GM21528 (cell line): ENCODE data around the gene AGMAT.

Experiments
- ATAC-seq: cut with Tn5 transposase; IDR thresholded peaks from one replicate; pipeline ENCODE4 v1.9.1; 2021; ENCODE audit warnings: mild to moderate bottlenecking, moderate library complexity; ENCODE audit not compliant: unreplicated experiment, low FRiP score

Gene AGMAT

DNA sequence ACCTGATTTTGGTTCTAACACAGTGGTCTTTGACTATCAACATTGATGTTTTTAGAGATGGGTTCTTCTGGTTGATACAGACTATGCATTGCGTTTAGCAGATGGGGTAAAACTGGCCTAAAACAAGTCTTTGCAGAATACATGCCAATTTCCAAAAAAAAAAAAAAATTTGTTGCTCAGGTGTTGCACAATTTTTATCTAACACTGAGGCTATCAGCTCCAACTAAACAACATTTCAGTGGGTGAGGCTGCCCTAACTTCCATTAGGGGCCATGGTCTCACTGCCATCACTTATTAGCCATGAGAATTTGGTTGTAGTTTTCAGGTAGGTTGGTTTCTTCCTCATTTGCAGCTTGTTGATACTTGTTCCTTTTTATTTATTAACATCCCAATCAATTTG, 14.0 kb downstream of the AGMAT start:
- no peak for ATAC-seq

- no peak for ATAC-seq
These were observed 16.3 kb downstream of the AGMAT start for GRCh38 chr1:15568387-15569073.

DNA sequence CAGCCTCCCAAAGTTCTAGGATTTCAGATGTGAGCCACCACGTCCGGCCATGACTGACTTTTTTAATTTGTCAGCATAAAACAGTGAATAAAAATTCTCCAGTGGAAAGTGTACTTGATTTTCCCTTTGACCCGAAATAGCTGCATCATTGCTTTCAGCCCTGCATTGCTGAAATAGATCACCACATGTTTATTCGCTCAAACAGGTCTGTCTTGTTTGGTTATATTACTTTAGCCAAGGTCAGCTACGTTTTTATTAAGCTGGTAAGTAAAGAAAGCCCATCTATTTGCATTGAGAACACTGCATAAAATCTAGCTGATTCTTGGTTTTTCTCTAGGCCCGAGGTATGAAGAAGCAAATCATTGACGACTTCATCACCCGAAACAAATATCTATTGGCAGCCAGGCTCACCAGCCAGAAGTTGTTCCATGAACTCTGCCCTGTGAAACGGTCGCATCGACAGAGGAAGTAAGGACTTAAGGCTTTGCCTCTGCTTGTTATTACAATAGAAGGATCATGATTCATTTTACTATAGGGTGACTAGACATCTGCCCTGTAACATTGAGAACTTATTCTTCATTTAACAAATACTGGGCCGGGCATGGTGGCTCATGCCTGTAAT, 25.6 kb downstream of the AGMAT start:
- no peak for ATAC-seq

GRCh38 chr1:15558516-15558915, 26.3 kb downstream of the AGMAT start:
- no peak for ATAC-seq

DNA sequence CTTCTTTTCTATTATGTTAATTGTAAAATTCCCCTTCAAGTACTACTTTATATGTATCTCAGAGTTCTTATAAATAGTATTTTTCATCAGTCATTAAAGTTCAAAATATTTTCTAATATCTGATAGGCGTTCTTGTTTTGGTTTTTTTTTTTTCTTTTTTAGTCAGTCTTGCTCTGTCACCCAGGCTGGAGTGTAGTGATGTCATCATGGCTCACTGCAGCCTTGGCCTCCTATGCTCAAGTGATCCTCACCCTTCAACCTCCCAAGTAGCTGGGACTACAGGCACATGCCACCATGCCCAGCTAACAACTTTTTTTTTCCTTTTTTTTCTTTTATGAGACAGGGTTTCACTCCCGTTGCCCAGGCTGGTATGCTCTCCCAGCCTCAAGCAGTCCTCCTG, 27.3 kb downstream of the AGMAT start:
- no peak for ATAC-seq

- no peak for ATAC-seq
These were observed 27.8 kb downstream of the AGMAT start for GRCh38 chr1:15557008-15557407.

DNA sequence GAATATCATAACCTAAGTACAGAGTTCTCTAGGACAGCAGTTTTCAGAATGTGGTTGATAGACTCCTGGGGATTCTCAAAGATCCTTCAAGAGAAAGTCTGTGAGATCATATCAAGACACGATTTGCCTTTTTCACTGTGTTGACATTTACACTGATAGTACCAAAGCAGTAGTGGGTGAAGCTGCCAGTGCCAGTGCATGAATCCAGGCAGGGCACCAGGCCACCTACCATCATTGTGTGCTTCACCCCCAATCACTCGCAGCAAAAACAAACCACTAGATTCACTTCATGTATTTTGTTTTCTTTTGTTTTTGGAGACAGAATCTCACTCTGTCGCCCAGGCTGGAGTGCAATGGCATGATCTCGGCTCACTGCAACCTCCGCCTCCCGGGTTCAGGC, 34.3 kb downstream of the AGMAT start:
- ATAC-seq = no peak

DNA sequence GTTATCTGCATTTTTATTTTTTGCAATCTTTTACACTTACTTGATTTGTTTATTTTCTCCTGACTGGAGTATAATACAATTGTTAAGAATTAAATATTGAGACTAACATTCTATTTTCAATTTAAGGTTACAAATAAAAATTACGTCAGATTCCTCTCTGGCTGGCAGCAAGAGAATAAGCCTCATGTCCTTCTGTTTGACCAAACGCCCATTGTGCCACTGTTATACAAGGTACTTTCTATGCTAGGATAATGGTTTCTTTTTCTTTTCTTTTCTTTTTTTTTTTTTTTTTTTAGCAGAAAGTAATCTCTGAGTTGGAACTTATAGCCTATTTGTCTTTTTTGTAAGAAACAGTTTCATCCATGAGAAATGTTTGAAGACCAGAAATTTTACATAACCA, 38.2 kb downstream of the AGMAT start:
- no peak for ATAC-seq

DNA sequence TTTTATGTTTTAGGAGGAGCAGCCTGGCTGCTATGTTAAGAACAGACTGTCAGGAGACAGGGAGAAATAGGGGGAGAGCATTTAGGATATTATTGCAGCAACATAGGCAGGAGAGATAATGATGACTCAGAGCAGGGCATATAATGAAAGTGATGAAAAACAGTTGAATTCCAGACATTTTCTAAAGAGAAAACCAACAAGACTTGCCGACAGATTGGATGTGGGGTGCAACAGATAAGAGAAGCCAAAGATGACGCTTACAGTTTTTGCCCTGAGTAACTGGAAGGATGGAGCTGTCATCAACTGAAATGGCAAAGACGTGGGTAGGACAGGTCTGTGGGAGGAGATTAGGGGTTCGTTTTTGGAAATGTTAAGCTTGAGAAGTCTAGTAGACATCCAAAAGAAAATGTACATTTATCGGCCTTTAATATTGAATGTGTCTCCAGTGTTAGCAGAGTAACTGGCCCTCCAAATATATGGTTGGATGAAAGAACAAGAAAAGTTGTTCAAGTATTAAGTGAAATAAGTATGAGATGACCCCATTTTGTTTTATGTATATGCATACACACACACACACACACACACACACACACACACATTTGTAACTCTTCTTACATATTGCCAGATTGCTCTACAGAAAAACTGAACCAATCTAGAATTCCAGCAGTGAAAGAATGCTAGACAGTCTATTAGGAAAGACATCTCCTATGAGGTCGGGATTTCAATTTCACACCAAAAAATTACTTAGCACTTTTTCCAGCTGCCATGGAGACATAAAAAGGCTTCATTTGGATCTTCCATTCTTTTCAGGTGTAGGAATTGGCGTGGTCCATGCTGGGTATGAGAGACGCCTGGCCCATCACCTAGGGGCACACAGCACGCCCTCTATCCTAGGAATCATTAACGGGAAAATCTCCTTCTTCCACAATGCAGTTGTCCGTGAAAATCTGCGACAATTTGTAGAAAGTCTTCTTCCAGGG, 41.0 kb downstream of the AGMAT start:
- ATAC-seq = no peak

GRCh38 chr1:15543251-15543588, 41.6 kb downstream of the AGMAT start:
- ATAC-seq = no peak

GRCh38 chr1:15542388-15543250, 42.2 kb downstream of the AGMAT start:
- no peak for ATAC-seq

DNA sequence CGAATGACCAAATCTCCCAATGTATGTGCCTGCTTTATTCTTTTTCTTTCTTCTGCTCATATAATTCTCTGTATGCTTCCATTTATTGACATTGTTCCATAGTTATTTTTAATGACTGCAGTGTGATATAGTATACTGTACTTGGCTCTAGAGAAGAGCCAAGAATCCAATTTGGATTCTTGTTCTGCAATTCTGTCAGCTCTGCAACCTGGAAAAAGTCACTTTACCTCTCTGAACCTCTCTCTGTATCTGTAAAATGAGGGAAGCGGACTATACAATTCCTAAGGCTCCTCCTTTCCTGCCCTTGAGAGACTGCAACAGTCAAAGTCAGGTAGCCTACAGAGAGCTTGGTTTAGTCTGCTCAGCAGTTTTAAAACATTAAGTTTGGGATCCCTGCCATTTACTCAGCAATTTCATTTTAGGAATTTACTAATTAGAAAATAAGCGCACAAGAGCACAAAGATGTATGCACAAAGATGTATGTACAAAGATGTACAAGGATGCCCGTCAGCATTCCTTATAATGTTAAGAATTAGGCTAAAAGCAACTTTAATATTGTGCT, 43.5 kb downstream of the AGMAT start:
- ATAC-seq = no peak

DNA sequence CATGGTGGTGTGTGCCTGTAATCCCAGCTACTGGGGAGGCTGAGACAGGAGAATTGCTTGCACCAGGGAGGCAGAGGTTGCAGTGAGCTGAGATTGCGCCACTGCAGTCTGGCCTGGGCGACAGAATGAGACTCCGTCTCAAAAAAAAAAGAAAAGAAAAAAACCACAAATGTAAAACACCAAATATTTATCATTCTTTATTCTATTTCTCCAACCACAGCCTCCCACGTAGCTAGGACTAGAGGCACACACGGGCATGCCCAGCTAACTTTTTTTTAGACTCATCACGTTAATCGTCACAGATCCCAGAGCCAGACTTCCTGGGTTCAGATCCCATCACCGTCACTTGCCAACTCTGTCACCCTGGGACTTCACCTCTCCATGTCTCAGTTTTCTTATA, 44.7 kb downstream of the AGMAT start:
- ATAC-seq = no peak

DNA sequence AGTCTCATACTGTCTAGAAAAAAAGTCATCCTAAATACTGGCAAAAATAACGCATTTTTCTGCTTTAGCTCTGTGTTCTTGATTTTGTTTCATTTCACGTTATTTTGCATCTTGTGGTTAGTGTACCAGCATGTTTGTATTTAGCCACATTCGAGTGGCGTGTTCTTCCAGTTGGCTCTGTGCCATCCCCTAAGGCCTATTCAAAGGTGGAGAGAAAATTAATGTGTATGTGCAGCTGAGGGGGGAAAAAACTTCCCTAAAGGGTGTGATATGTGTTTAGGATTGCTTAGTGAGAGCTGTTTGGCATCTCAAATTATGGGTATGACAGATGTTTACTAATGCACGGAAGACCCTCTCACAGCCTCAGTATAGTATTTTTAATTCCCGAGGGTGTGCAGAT, 46.1 kb downstream of the AGMAT start:
- ATAC-seq = no peak

DNA sequence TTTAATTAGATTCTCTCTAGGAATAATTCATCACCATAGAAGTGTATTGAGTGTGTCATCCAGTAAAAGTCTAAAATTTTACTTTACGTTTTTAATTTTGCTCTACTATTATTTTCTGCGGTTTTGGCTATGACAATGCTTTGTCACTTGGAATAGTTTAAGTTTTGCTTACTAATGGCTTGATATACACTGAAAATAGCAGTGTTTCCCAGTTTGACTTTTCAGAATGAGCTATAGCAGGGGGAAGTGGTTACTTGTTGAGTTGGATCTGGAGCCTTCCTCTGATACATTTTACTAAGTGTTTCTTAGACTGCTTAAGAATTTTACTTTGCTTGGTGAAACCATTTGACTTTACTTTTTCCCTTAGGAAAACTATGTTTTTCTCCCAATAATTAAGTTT, 53.2 kb downstream of the AGMAT start:
- no peak for ATAC-seq

DNA sequence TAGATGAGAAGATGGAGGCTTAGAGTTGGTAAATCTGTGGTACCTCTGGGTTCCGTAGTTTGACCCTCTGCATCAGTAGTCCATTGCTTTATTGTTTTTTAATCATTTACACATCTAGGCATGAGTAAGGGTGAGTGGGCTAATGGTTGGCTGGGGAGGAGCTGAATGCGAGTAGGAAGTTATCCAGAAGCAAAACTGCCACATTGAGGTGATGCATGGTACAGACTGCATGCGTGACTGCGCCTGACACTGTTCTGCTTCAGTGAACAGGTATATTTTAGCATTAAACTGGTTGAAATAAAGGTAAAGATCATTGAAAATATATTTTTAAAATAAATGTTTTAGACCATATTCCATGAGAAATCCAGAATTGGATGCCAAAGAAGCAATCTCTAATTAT, 53.8 kb downstream of the AGMAT start:
- no peak for ATAC-seq

- peak; percentile 54 for ATAC-seq
These were observed 58.1 kb downstream of the AGMAT start, which contains the start of gene DNAJC16 for GRCh38 chr1:15526490-15527339. TSS of gene DNAJC16 (plus strand) at chr1:15526848. CDS start at chr1:15529106, 2,258 bp downstream.

DNA sequence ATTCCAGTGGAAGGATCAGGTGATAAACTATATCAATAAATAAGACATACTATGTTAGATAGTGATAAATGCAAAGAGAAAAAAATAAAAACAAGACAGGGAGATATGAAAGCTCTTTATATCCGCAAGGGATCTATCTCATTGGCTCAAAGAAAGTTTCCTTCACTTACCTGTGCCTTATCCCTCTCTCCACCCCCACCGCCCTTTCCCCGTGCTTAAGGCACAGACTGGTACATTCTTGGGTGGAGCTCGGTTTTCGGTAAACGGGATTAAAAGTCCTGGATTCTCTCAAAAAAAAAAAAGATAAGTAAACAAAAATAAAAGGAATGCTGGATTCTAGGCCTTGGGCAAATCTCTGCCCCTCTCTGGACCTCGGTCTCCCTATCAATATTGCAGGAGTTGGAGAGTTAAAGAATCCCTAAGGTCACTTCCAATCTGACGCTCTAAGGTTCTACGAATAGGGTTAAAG, 58.8 kb downstream of the AGMAT start:
- ATAC-seq = no peak
